B cell (primary cell): ENCODE data around the gene XCL1. TPM values are rescaled to one million over a fixed set of nuclear protein-coding genes. Genes with fewer than 3 reads are reported as not detected.

Experiments used
- ATAC-seq: fragments of 200-7000 bp; cut with Tn5 transposase; one replicate; pipeline ENCODE4 v1.10.0; 2021; ENCODE audit warnings: low read depth, mild to moderate bottlenecking, moderate number of reproducible peaks, moderate library complexity
- CTCF ChIA-PET: fragments of 350-600 bp; sonication (Branson Sonifier 250); formaldehyde crosslinking; loops from one replicate; lab custom pipeline; 2021; ENCODE audit warnings: antibody characterized with exemption, inconsistent platforms; lab: Charles Lee
- POLR2A ChIA-PET: fragments of 350-600 bp; sonication (Branson Sonifier 250); formaldehyde crosslinking; loops from one replicate; lab custom pipeline; 2021; ENCODE audit warnings: antibody characterized with exemption; lab: Charles Lee
- DNase-seq: peaks from one replicate; pipeline ENCODE4 v3.0.0; 2013
- H2AFZ ChIP-seq: 2 replicates; pipeline ENCODE4 v1.6.1; 2012; ENCODE audit warnings: mild to moderate bottlenecking, low read depth, low read length; ENCODE audit not compliant: insufficient read depth, poor library complexity, severe bottlenecking
- H3K27ac ChIP-seq, 2 donors: 1 replicate in 1 of 2; 2 replicates in 1 of 2; pipeline ENCODE4 v1.5.1; 2012 to 2013; ENCODE audit warnings: low read length in 2 of 2, mild to moderate bottlenecking in 2 of 2, moderate library complexity in 1 of 2
- H3K27me3 ChIP-seq, 4 experiments: fragments of 200-600 bp in 1 of 4; sonication (generic) in 1 of 4; replicated peaks in 1 of 4; 1 replicate in 2 of 4; 2 replicates in 2 of 4; pipeline versions ENCODE4 v1.6.1 to v1.7.0; 2013 to 2016; ENCODE audit warnings: low read length in 3 of 4, mild to moderate bottlenecking in 2 of 4, mixed read lengths in 1 of 4, moderate library complexity in 1 of 4; ENCODE audit not compliant: insufficient read depth in 4 of 4, control insufficient read depth in 3 of 4; ENCODE audit errors: control extremely low read depth in 1 of 4
- H3K36me3 ChIP-seq, 2 experiments: replicated peaks in 1 of 2; 1 replicate in 1 of 2; 2 replicates in 1 of 2; pipeline versions ENCODE4 v1.6.1 to v1.7.1; 2013; ENCODE audit warnings: low read length in 1 of 2; ENCODE audit not compliant: insufficient read depth in 2 of 2, control insufficient read depth in 1 of 2; ENCODE audit errors: control extremely low read depth in 1 of 2, extremely low read depth in 1 of 2
- H3K4me1 ChIP-seq, 2 donors: fragments of 200-600 bp in 1 of 2; sonication (generic) in 1 of 2; 1 replicate in 1 of 2; 2 replicates in 1 of 2; pipeline versions ENCODE4 v1.5.1 to v1.6.1; 2013 to 2017; ENCODE audit warnings: low read length in 2 of 2; ENCODE audit not compliant: control insufficient read depth in 2 of 2, insufficient read depth in 2 of 2
- H3K4me2 ChIP-seq: replicated peaks from 2 replicates; pipeline ENCODE3; 2012; ENCODE audit warnings: mild to moderate bottlenecking, low read depth, low read length; ENCODE audit not compliant: poor library complexity, severe bottlenecking
- H3K4me3 ChIP-seq, 5 experiments: fragments of 200-600 bp in 1 of 5; sonication (generic) in 1 of 5; 1 replicate in 3 of 5; 2 replicates in 2 of 5; pipeline versions ENCODE4 v1.5.1 to v1.7.0; 2011 to 2016; ENCODE audit warnings: low read length in 4 of 5, mild to moderate bottlenecking in 4 of 5, low read depth in 2 of 5, control low read depth in 1 of 5, moderate library complexity in 1 of 5; ENCODE audit not compliant: insufficient read depth in 1 of 5; ENCODE audit errors: control extremely low read depth in 1 of 5, extremely low read depth in 1 of 5
- H3K79me2 ChIP-seq: fragments of 200-600 bp; sonication (generic); one replicate; pipeline ENCODE4 v1.6.0; 2016; ENCODE audit warnings: low read length; ENCODE audit not compliant: control insufficient read depth, insufficient read depth
- H3K9ac ChIP-seq: fragments of 200-600 bp; sonication (generic); 2 replicates; pipeline ENCODE4 v1.6.1; 2017; ENCODE audit warnings: mild to moderate bottlenecking, low read length, moderate library complexity
- H3K9me3 ChIP-seq, 3 donors: one replicate each; pipeline versions ENCODE4 v1.6.1 to v1.7.1; 2013; ENCODE audit warnings: low read length in 2 of 3; ENCODE audit not compliant: control insufficient read depth in 2 of 3, insufficient read depth in 1 of 3; ENCODE audit errors: control extremely low read depth in 1 of 3
- H4K20me1 ChIP-seq: 2 replicates; pipeline ENCODE4 v1.6.0; 2012; ENCODE audit warnings: mild to moderate bottlenecking, low read length; ENCODE audit not compliant: insufficient read depth, control insufficient read depth, poor library complexity, severe bottlenecking
- H3K27ac Mint-ChIP-seq: one replicate; pipeline ENCODE4 v1.8.0; 2021; ENCODE audit warnings: mixed read lengths
- H3K27me3 Mint-ChIP-seq: one replicate; pipeline ENCODE4 v1.8.0; 2021; ENCODE audit warnings: mixed read lengths
- H3K4me1 Mint-ChIP-seq: one replicate; pipeline ENCODE4 v1.8.0; 2021; ENCODE audit warnings: mixed read lengths
- H3K4me3 Mint-ChIP-seq: one replicate; pipeline ENCODE4 v1.8.0; 2021; ENCODE audit warnings: mixed read lengths
- H3K9me3 Mint-ChIP-seq: one replicate; pipeline ENCODE4 v1.8.0; 2022; ENCODE audit warnings: mixed read lengths; ENCODE audit not compliant: insufficient read depth
- EZH2 ChIP-seq: IDR thresholded peaks from 2 replicates; pipeline ENCODE4 v1.6.1; 2012; ENCODE audit warnings: borderline replicate concordance, low read depth, mild to moderate bottlenecking, moderate library complexity, low read length; ENCODE audit not compliant: insufficient read depth, poor library complexity, severe bottlenecking
- WGBS: methylation state at CpG from one replicate; pipeline ENCODE4 v1.1.5; 2013; ENCODE audit warnings: missing lambda C conversion rate; ENCODE audit not compliant: insufficient coverage; 5-methylcytosine and 5-hydroxymethylcytosine counted together
- intact Hi-C: fragments of 100-400 bp; cut with micrococcal nuclease; formaldehyde crosslinking; loops from one replicate; pipeline ENCODE4 v1.10.0; 2022
- polyA plus RNA-seq: library from polyadenylated mRNA; depleted of rRNA; stranded (reverse); fragments of >200 nt; gene quantifications from 2 replicates; pipeline ENCODE4 v1.2.3, GENCODE V29; 2012
- total RNA-seq, 2 donors: library from RNA; stranded (reverse); fragments of 120-200 nt in 1 of 2; gene quantifications; 1 replicate in 1 of 2; 2 replicates in 1 of 2; pipeline versions ENCODE4 v1.2.3 to v1.2.4, GENCODE V29; 2013 to 2022
- TF ChIP-seq, protein P1 (sequence below): fragments of 200-600 bp; IDR thresholded peaks from one replicate; pipeline ENCODE4 v1.8.0; 2022; ENCODE audit warnings: antibody characterized with exemption, mild to moderate bottlenecking

The XCL1 gene
- total and polyA plus RNA-seq, 2 donors (not counting 1 experiment from before 2014, with no cell fraction given): 0.12 TPM; not detected in 1

DNA sequence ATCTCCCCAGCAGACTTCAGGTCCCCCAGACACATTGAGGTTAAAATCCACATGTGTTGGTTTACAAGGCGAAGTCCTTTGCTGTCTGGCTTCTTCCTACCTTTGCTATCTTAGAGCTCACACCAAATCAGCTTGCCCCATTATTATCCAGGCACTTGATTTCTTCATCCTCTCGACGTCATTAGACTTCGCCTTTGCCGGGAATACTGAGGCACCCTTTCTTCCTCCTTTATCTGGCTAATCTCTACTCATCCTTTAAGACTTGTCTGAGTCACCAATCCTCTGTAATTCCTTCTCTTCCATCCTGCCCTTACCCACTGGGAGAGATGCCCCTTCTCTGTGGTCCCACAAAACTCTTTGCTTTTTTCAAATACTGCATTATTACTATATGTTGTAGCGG lies 23.4 kb upstream of the XCL1 start:
- H2AFZ ChIP-seq: no peak overlapping the region
- H3K9me3 ChIP-seq: no peaks in the 10 kb centered on the region
- CTCF ChIA-PET: no interaction called here
- H3K4me2 ChIP-seq: no peak overlapping the region
- DNase-seq: no peak
- no peaks in the 10 kb centered on the region for H3K9me3 Mint-ChIP-seq
- no peaks in the 10 kb centered on the region for H3K79me2 ChIP-seq
- no peaks in the 10 kb centered on the region for H3K4me1 ChIP-seq
- H3K4me1 Mint-ChIP-seq: no peaks in the 10 kb centered on the region
- POLR2A ChIA-PET: no interaction called here
- TF ChIP-seq, protein P1, sequence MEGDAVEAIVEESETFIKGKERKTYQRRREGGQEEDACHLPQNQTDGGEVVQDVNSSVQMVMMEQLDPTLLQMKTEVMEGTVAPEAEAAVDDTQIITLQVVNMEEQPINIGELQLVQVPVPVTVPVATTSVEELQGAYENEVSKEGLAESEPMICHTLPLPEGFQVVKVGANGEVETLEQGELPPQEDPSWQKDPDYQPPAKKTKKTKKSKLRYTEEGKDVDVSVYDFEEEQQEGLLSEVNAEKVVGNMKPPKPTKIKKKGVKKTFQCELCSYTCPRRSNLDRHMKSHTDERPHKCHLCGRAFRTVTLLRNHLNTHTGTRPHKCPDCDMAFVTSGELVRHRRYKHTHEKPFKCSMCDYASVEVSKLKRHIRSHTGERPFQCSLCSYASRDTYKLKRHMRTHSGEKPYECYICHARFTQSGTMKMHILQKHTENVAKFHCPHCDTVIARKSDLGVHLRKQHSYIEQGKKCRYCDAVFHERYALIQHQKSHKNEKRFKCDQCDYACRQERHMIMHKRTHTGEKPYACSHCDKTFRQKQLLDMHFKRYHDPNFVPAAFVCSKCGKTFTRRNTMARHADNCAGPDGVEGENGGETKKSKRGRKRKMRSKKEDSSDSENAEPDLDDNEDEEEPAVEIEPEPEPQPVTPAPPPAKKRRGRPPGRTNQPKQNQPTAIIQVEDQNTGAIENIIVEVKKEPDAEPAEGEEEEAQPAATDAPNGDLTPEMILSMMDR: no peak
- TF ChIP-seq EZH2: no peak
- no peaks in the 10 kb centered on the region for H4K20me1 ChIP-seq
- H3K36me3 ChIP-seq: no peaks in the 10 kb centered on the region
- no peak overlapping the region for H3K4me3 ChIP-seq
- peaks cover 18% of the 10 kb centered on the region for H3K27me3 Mint-ChIP-seq
- intact Hi-C loops: no loop called here
- H3K27ac Mint-ChIP-seq: no peak overlapping the region
- ATAC-seq: no peak
- H3K9ac ChIP-seq: no peak overlapping the region
- no peaks in the 10 kb centered on the region for H3K27me3 ChIP-seq
- no peak overlapping the region for H3K27ac ChIP-seq
- no peak overlapping the region for H3K4me3 Mint-ChIP-seq
- 95% methylated on average over 5 of the region's 6 CpGs for WGBS

- intact Hi-C loops: no loop called here
- Histone ChIP-seq H4K20me1 (no peaks in the 10 kb centered on the region), H3K27me3 (no peaks in the 10 kb centered on the region), H3K4me1 (no peaks in the 10 kb centered on the region), H3K27ac (no peak overlapping the region), H3K79me2 (no peaks in the 10 kb centered on the region), H2AFZ (no peak overlapping the region), H3K4me2 (no peak overlapping the region), H3K36me3 (no peaks in the 10 kb centered on the region), H3K9me3 (no peaks in the 10 kb centered on the region), H3K9ac (no peak overlapping the region), H3K4me3 (no peak overlapping the region)
- Mint-ChIP-seq H3K9me3 (no peaks in the 10 kb centered on the region), H3K27ac (no peak overlapping the region), H3K27me3 (peaks cover 18% of the 10 kb centered on the region), H3K4me1 (no peaks in the 10 kb centered on the region), H3K4me3 (no peak overlapping the region)
- WGBS: 96% methylated on average over 2 of the region's 5 CpGs
- no peak for DNase-seq
- ChIA-PET CTCF (no interaction called here), POLR2A (no interaction called here)
- TF ChIP-seq, protein P1: no peak
- TF ChIP-seq EZH2: no peak
- no peak for ATAC-seq
These were observed 22.5 kb upstream of the XCL1 start for GRCh38 chr1:168553680-168554553.
